GM12874 (cell line): ENCODE measurements around the gene CAPN7.

Source experiments
- TF ChIP-seq, protein P1 (sequence below): IDR thresholded peaks from 2 replicates; pipeline ENCODE4 v1.5.1; 2011; ENCODE audit warnings: low read depth, mild to moderate bottlenecking, control low read depth, low read length, moderate library complexity; ENCODE audit not compliant: insufficient read depth

The CAPN7 gene

DNA sequence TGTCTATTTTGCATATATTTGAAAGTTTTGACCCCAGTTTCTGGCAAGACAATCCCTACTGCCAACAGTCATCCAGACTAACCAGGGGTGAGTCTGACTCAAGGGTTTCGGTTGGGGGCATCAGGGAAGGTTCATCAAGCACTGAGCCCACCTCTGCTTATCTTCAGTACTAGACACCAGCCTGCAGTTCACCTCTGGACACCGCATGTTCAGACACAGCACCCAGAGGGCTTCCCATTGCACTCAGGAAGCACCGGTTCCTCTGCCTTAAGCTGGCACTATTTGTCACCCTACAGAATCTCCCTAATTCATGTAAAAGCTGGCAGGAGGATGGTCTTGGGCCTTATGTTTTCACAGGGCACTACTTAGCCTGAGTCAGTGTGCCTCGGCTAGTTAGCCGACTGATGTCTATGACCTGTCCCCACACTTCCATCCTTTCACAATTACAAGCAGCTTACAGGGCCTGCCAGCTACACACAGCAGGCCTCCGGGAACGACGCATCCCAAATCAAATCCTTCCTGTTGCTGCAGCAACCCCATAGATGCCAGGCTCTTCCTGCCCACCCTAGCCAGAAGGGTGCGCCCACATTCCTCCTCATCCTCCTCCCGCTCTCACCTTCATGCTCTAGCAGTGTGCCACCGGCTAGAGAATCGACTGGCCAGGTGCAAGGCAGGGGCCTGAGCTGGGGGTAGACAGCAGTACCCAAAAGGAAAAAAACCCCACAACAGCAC, 73.8 kb downstream of the CAPN7 start:
- TF ChIP-seq, protein P1, sequence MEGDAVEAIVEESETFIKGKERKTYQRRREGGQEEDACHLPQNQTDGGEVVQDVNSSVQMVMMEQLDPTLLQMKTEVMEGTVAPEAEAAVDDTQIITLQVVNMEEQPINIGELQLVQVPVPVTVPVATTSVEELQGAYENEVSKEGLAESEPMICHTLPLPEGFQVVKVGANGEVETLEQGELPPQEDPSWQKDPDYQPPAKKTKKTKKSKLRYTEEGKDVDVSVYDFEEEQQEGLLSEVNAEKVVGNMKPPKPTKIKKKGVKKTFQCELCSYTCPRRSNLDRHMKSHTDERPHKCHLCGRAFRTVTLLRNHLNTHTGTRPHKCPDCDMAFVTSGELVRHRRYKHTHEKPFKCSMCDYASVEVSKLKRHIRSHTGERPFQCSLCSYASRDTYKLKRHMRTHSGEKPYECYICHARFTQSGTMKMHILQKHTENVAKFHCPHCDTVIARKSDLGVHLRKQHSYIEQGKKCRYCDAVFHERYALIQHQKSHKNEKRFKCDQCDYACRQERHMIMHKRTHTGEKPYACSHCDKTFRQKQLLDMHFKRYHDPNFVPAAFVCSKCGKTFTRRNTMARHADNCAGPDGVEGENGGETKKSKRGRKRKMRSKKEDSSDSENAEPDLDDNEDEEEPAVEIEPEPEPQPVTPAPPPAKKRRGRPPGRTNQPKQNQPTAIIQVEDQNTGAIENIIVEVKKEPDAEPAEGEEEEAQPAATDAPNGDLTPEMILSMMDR: no peak

DNA sequence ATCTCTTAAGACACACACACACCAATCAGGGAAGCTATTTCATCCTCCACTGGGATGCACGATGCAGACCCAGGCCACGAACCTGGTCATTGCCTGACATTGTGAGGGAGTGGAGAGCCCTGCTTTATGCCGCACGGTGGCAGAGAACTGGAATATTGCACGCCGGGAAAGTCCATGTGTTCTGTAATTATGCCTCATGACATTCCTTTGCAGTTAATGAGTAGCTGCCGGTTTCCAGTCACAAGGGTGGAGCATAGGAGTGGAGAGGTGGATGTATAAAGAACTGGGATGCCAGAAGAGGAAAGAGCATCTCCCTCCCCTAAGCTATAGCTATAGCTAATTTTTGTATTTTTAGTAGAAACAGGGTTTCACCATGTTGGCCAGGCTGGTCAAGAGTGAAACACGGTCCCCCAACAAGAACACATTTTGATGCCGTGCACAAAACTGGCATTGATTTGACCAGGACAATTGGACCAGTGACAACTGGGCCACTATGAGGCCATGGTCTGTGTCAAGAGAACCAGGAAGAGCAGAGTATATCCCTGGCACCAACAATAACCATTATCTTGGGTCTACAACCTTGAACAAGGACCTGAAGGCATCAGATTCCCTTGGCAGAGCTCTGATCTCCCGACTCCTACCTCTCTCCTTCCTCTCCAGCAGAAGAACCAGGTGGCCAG, 74.9 kb downstream of the CAPN7 start:
- TF ChIP-seq, protein P1: no peak

DNA sequence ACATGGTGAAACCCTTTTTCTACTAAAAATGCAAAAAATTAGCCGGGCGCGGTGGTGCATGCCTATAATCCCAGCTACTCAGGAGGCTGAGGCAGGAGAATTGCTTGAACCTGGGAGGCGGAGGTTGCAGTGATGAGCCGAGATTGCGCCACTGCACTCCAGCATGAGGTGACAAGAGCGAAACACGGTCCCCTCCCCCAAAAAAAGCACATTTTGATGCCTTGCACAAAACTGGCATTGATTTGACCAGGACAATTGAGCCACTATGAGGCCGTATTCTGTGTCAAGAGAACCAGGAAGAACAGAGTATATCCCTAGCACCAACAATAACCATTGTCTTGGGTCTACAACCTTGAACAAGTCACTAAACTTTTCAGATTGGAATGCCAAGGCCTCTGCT, 75.8 kb downstream of the CAPN7 start:
- TF ChIP-seq, protein P1: no peak

DNA sequence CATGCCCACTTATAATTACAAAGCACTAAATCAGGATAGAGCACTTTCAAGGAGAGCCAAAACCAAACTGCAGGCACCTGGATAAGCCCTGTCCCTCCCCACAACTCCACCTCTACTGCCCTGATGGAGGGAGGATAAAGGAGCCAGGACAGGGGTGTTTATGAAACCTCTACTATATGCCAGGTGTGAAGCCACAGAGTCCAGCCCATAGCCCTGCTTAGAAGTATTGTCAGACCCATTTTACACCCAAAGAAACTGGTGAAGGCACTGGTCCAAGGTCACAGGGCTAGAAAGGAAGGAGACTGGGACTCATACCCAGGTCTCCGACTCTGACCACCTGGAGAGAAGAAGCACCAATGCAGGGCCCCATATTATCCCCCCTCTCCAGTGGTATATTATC, 77.7 kb downstream of the CAPN7 start:
- TF ChIP-seq, protein P1: no peak

DNA sequence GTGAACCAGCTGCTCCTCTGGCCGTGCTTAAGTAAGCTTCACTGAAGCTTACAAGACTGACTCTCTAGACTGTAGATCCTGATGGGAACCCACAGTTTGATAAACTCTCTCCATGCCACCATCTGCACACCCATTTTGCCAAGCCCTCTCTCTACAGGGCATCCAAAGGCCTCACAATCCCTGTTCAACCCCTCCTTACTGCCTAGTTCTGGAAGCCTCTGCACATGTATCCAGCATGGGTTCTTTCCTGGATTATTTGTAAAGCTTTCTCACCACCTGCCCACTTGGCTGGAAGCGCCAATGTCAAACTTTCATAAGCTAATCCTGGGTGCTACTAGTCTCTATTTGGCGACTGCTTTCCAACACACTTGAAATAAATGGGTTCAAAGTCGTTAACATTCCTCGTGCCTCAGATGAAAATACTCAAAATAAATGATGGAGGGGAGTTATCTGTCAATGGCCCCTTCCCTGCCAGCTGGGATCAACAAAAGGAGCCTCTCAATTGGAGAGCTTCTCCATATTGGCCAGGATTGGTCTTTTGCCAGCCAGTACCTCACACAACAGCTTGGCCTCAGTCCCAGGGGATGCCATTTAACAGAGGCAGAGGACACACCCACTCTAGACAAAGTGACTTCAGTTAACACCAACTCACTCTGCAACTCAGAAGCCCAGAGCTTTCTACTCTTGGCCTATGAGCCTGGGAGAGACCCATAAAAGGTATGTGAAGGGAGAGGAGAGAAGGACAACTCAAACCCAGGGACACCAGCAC, 78.3 kb downstream of the CAPN7 start:
- TF ChIP-seq, protein P1: no peak

DNA sequence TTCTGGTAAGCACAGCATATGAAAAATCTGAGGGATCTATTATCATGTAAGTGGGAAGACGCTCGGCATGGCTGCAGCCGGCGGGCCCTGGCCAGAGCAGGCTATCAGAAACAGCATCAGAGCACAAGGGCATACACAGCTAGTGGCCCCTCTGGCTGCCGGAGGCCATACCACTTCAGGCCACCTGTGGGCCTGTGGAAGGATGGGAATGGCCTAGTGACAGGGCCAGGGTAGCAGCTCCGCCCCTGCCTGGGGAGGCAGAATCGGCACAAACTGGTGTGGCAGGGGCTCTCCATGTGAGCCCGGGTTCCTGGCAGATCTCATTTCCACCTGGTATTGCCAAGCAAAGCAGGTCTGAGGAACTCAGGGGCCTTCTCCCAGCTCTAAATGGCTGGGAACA, 80.0 kb downstream of the CAPN7 start:
- TF ChIP-seq, protein P1: no peak
